A549 (cell line): ENCODE measurements around the gene MYH14.

Experiments
- CHD2 ChIP-seq: fragments of 150-350 bp; IDR thresholded peaks from 2 replicates; pipeline ENCODE4 v1.6.1; 2014; ENCODE audit warnings: low read length; ENCODE audit not compliant: partially characterized antibody
- CHD4 ChIP-seq: fragments of 200-600 bp; sonication (generic); IDR thresholded peaks from 2 replicates; pipeline ENCODE4 v1.6.1; 2016; ENCODE audit warnings: antibody characterized with exemption, mild to moderate bottlenecking, borderline replicate concordance
- EP300 ChIP-seq, 2 experiments: fragments of >200 bp; sonication (Bioruptor Twin); formaldehyde crosslinking; IDR thresholded peaks; 2 replicates in 1 of 2; 3 replicates in 1 of 2; pipeline ENCODE4 v1.6.1; 2016 to 2017
- HOXA7 ChIP-seq: fragments of 250-450 bp; sonication (Bioruptor Pico); IDR thresholded peaks from 2 replicates; pipeline ENCODE4 v1.5.0; 2020; ENCODE audit warnings: mild to moderate bottlenecking, moderate library complexity
- MAFK ChIP-seq: fragments of 450-650 bp; IDR thresholded peaks from 2 replicates; pipeline ENCODE4 v1.6.1; 2014; ENCODE audit not compliant: partially characterized antibody
- NFE2L2 ChIP-seq: fragments of 150-350 bp; conservative IDR thresholded peaks from 2 replicates; pipeline ENCODE4 v1.6.1; 2014; ENCODE audit warnings: low read length
- POLR2A ChIP-seq: IDR thresholded peaks from 2 replicates; pipeline ENCODE4 v1.6.1; 2012; ENCODE audit warnings: mild to moderate bottlenecking, low read length
- POLR2AphosphoS2 ChIP-seq: conservative IDR thresholded peaks from 2 replicates; pipeline ENCODE4 v1.6.1; 2012; ENCODE audit warnings: low read length, improper control_type of control experiment, inconsistent platforms
- SREBF2 ChIP-seq: fragments of 450-650 bp; IDR thresholded peaks from 2 replicates; pipeline ENCODE4 v1.6.1; 2014; ENCODE audit warnings: mild to moderate bottlenecking, moderate library complexity
- TF ChIP-seq, protein P1 (sequence below): fragments of >200 bp; sonication (Bioruptor Twin); formaldehyde crosslinking; IDR thresholded peaks from 3 replicates; pipeline ENCODE4 v1.5.1; 2016
- TF ChIP-seq, protein P2 (sequence below): IDR thresholded peaks from 2 replicates; pipeline ENCODE4 v1.6.1; 2012
- TF ChIP-seq, protein P3 (sequence below): IDR thresholded peaks from 2 replicates; pipeline ENCODE4 v1.6.1; 2012
- TF ChIP-seq, protein P4 (sequence below): fragments of 450-650 bp; IDR thresholded peaks from 2 replicates; pipeline ENCODE4 v1.6.1; 2014; ENCODE audit warnings: antibody characterized with exemption

DNA sequence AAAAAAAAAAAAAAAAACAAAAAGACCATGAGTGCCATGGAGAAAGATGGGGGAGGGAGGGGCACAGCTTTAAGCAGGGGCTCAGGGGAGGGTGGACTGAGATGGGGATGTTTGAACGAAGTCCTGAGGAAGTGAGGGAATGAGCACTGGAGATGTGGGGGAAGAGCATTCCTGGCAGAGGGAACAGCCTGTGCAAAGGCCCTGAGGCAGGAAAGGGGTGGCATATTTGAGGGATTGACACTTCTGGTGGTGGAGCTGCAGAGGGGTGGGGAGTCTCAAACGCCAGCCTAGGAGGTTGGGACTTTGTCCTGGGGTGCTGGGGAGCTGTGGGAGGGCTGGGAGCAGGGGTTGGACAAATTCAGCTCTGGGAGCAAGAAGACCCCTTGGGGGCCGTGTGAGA, 29.2 kb downstream of the MYH14 start:
- TF ChIP-seq MAFK, result no peak
- TF ChIP-seq, protein P1, sequence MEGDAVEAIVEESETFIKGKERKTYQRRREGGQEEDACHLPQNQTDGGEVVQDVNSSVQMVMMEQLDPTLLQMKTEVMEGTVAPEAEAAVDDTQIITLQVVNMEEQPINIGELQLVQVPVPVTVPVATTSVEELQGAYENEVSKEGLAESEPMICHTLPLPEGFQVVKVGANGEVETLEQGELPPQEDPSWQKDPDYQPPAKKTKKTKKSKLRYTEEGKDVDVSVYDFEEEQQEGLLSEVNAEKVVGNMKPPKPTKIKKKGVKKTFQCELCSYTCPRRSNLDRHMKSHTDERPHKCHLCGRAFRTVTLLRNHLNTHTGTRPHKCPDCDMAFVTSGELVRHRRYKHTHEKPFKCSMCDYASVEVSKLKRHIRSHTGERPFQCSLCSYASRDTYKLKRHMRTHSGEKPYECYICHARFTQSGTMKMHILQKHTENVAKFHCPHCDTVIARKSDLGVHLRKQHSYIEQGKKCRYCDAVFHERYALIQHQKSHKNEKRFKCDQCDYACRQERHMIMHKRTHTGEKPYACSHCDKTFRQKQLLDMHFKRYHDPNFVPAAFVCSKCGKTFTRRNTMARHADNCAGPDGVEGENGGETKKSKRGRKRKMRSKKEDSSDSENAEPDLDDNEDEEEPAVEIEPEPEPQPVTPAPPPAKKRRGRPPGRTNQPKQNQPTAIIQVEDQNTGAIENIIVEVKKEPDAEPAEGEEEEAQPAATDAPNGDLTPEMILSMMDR, result no peak
- TF ChIP-seq, protein P2, sequence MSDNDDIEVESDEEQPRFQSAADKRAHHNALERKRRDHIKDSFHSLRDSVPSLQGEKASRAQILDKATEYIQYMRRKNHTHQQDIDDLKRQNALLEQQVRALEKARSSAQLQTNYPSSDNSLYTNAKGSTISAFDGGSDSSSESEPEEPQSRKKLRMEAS, result no peak
- no peak for TF ChIP-seq HOXA7 (CRISPR knock-in tag)
- TF ChIP-seq EP300 (IDR thresholded peaks at IDR 0.05), result no peak
- no peak for TF ChIP-seq NFE2L2
- no peak for TF ChIP-seq CHD4
- no peak for TF ChIP-seq CHD2
- no peak for TF ChIP-seq SREBF2
- TF ChIP-seq POLR2AphosphoS2, result no peak
- TF ChIP-seq, protein P3, sequence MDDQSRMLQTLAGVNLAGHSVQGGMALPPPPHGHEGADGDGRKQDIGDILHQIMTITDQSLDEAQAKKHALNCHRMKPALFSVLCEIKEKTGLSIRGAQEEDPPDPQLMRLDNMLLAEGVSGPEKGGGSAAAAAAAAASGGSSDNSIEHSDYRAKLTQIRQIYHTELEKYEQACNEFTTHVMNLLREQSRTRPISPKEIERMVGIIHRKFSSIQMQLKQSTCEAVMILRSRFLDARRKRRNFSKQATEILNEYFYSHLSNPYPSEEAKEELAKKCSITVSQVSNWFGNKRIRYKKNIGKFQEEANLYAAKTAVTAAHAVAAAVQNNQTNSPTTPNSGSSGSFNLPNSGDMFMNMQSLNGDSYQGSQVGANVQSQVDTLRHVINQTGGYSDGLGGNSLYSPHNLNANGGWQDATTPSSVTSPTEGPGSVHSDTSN, result no peak
- TF ChIP-seq POLR2A, result no peak
- TF ChIP-seq, protein P4, sequence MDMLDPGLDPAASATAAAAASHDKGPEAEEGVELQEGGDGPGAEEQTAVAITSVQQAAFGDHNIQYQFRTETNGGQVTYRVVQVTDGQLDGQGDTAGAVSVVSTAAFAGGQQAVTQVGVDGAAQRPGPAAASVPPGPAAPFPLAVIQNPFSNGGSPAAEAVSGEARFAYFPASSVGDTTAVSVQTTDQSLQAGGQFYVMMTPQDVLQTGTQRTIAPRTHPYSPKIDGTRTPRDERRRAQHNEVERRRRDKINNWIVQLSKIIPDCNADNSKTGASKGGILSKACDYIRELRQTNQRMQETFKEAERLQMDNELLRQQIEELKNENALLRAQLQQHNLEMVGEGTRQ, result no peak
